GM19395 (cell line): Measurements from ENCODE around the gene C9orf78.

Experiments
- ATAC-seq: cut with Tn5 transposase; IDR thresholded peaks from one replicate; pipeline ENCODE4 v1.9.1; 2021; ENCODE audit warnings: mild to moderate bottlenecking, moderate library complexity; ENCODE audit not compliant: unreplicated experiment

Gene C9orf78

DNA sequence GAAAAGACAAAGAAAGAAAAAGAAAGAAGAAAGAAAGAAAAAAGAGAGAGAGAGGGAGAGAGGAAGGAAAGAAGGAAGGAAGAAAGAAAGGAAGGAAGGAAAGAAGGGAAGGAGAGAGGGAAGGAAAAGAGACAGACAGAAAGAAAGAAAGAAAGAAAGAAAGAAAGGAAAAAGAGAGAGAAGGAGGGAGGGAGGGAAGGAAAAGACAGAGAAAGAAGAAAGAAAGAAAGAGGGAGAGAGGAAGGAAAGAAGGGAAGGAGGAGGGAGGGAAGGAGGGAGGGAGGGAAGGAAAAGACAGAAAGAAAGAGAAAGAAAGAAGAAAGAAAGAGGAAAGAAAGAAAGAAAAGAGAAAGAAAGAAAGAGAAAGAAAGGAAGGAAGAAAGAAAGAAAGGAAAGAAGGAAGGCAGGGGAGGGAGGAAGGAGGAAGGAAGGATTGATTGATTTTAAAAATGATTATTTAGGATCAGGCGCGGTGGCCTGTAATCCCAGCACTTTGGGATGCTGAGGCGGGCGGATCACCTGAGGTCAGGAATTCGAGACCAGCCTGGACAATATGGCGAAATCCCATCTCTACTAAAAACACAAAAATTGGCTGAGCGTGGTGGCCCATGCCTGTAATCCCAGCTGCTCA, 55.4 kb downstream of the C9orf78 start:
- no peak for ATAC-seq

DNA sequence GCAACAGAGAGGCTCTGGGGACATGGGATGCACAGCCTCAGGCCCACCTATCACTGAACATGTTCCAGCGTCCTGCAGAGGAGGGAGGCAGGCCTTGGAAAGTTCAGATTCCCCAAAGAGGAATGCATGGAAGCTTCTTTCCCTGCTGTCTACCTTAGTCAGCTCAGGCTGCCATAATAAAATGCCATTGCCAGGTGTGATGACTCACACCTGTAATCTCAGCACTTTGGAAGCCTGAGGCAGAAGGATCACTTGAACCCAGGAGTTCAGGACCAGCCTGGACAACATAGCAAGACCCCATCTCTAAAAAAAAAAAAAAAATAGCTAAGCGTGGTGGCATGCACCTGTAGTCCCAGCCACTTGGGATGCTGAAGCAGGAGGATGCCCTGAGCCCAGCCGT, 56.6 kb downstream of the C9orf78 start:
- ATAC-seq: no peak

DNA sequence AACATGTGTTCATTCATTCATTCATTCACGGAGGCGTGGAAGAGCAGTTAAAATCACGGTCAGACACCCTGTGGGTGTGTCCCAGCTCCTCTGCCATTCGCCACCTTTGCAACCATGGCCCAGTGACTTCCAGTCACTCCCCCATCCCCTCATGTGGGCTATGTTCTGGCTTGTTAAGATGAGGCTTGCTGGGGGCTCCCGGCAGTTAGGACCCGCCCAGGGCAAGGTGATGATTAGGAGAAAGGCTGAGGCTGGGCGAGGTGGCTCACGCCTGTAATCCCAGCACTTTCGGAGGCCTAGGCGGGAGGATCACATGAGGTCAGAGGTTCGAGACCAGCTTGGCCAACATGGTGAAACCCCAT, 57.3 kb downstream of the C9orf78 start:
- ATAC-seq: no peak
